Right cardiac atrium (tissue), 5 donors: Measurements from ENCODE around the gene SMPX. TPM values are rescaled to one million over a fixed set of nuclear protein-coding genes. Genes with fewer than 3 reads are reported as not detected.
"Not testable (repeated sequence)": the region's sequence is repeated elsewhere in the genome, so short reads cannot be mapped to it uniquely, and the experiment has no call there.

ENCODE experiments used
- ATAC-seq, 2 donors: fragments of 200-7000 bp; cut with Tn5 transposase; one replicate each; pipeline versions ENCODE4 v1.8.0 to v1.9.1; 2020; ENCODE audit warnings: moderate library complexity in 2 of 2, mild to moderate bottlenecking in 1 of 2
- DNase-seq, 3 donors: peaks; one replicate each; pipeline ENCODE4 v3.0.0-alpha.2; 2020
- H3K27ac ChIP-seq: one replicate; pipeline ENCODE4 v1.5.1; 2013; ENCODE audit warnings: mild to moderate bottlenecking, low read length, control low read depth, moderate library complexity
- H3K27me3 ChIP-seq: one replicate; pipeline ENCODE4 v1.6.1; 2013; ENCODE audit not compliant: control insufficient read depth, insufficient read depth
- H3K4me1 ChIP-seq: one replicate; pipeline ENCODE4 v1.6.1; 2013; ENCODE audit warnings: low read length; ENCODE audit not compliant: control insufficient read depth, insufficient read depth
- H3K4me3 ChIP-seq: one replicate; pipeline ENCODE4 v1.5.1; 2013; ENCODE audit warnings: low read length, control low read depth
- H3K9me3 ChIP-seq: one replicate; pipeline ENCODE4 v1.6.1; 2013; ENCODE audit warnings: low read length; ENCODE audit not compliant: control insufficient read depth
- WGBS: extraction: QIAGEN DNeasy Blood & Tissue Kit; methylation state at CpG from one replicate; pipeline ENCODE4 v1.1.7; 2013; 5-methylcytosine and 5-hydroxymethylcytosine counted together
- intact Hi-C, 4 donors: fragments of 100-400 bp; cut with DNase I; formaldehyde crosslinking; loops; one replicate each; pipeline versions ENCODE4 v1.11.0 to v1.14.0; 2022 to 2023
- polyA plus RNA-seq: library from polyadenylated mRNA; stranded (reverse); fragments of 200-250 nt; gene quantifications from one replicate; pipeline ENCODE4 v1.2.3, GENCODE V29; 2013
- total RNA-seq, 4 donors: library from RNA; stranded (reverse); fragmentation: NEBNext Ultra II Directional; extraction: Animal tissue kit (Norgen Biotek cat#: 25700); gene quantifications; one replicate each; pipeline ENCODE4 v1.2.1, GENCODE V29; 2021
- donor health status: healthy with polysubstance abuse.
- donor health status: DM: no; HTN: yes; CAD: no.
- donor health status: DM: no; HTN: no; CAD: no.
- donor health status: DM: no; HTN: yes; CAD: no; lungs with severe emphysema.
- donor health status: DM: yes; HTN: yes; CAD: no.

SMPX gene
- total and polyA plus RNA-seq, 5 donors = 422 to 714 (median 442) TPM

DNA sequence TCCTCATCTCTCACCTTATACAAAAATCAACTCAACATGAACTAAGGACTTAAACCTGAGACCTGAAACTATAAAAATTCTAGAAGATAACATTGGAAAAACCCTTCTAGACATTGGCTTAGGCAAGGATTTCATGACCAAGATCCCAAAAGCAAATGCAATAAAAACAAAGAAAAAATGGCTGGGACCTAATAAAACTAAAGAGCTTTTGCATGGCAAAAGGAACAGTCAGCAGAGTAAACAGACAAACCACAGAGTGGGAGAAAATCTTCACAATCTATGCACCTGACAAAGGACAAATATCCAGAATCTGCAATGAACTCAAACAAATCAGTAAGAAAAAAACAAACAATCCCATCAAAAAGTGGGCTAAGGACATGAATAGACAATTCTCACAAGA is 17.2 kb upstream of the SMPX start:
- H3K27me3 ChIP-seq, intact Hi-C loops, H3K27ac ChIP-seq, ATAC-seq, H3K4me1 ChIP-seq, H3K4me3 ChIP-seq, H3K9me3 ChIP-seq, DNase-seq: not testable (repeated sequence)

DNA sequence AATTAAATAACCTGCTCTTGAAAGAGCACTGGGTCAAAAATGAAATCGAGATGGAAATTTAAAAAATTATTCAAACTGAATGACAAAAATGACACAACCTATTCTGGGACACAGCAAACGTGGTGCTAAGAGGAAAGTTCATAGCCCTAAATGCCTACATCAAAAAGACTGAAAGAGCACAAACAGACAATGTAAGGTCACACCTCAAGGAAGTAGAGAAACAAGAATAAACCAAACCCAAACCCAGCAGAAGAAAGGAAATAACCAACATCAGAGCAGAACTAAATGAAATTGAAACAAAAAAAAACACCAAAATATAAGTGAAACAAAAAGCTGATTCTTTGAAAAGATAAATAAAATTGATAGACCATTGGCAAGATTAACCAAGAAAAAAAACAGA is 15.1 kb upstream of the SMPX start:
- WGBS = 59% methylated on average over 2 of the region's 2 CpGs
- H3K4me1 ChIP-seq, H3K27ac ChIP-seq, H3K4me3 ChIP-seq, H3K9me3 ChIP-seq, ATAC-seq, DNase-seq, H3K27me3 ChIP-seq, intact Hi-C loops: not testable (repeated sequence)

DNA sequence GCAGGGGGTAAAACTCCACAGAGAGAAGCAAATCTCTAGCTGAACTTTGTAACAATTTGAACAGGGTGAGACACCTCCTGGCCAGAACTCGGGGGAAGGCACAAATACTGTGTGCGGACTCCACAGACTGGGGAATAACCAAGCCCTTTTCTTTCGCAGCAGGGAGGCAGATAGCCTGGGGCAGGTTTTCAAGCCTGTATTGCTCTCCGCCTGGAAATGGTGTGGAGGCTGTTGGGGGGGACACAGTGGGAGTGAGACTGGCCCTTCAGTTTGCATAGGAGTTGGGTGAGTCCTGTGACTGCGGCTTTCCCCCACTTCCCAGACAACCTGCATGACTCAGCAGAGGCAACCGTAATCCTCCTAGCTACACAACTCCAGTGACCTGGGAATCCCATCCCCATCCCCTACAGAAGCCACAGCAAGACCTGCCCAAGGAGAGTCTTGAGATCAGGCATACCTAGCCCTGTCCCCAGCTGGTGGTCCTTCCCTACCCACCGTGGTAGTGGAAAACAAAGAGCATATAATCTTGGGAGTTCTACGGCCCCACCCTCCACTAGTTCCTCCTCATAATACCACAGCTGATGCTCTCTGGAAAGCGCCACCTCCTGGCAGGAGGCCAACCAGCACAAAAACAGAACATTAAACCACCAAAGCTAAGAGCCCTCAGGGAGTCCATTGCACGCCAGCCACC is 12.9 kb upstream of the SMPX start:
- DNase-seq = no peak
- intact Hi-C loops = no loop called here
- Histone ChIP-seq H3K27me3 (no peaks in the 10 kb centered on the region), H3K4me3 (no peak overlapping the region), H3K4me1 (no peaks in the 10 kb centered on the region), H3K27ac (no peak overlapping the region), H3K9me3 (no peaks in the 10 kb centered on the region)
- no peak for ATAC-seq
- WGBS = 84% methylated on average over 10 of the region's 10 CpGs

DNA sequence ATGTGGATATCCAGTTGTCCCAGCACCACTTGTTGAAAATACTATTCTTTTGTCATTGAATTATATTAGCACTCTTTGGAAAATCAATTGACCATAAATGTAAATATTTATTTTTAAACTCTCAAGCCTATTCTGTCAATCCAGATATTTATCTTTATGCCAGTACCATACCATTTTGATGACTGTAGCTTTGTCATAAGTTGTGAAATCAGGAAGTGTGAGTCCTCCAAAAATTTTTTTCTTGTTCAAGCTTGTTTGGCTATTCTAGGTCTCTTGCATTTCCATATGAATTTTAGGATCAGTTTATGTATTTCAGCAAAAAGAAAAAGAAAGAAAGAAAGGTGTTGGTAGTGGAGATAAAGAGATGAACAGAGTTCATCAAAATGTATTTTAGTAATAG is 8.2 kb upstream of the SMPX start:
- no peak for DNase-seq
- H3K9me3 ChIP-seq = no peaks in the 10 kb centered on the region
- H3K4me1 ChIP-seq = no peaks in the 10 kb centered on the region
- H3K27me3 ChIP-seq = no peaks in the 10 kb centered on the region
- no peak overlapping the region for H3K4me3 ChIP-seq
- intact Hi-C loops = no loop called here
- ATAC-seq = no peak
- no peak overlapping the region for H3K27ac ChIP-seq

DNA sequence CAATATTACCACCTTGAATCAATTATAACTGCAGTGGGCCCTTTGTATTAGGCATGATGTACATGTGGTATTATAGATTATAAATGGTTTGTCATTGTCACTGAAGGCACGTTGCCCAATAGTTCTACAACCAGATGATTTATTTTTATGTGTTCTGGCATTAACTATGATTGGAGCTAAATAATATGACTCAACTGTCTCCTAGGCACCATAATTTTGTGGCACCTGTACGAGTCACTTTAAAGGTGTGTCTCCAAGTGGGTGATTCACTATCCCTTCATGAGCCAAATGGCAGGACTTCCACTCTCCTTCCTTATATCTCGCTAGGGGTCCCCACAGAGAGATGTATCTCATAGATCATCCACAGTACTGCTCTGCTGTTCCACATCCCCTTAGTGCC is 6.1 kb upstream of the SMPX start:
- Histone ChIP-seq H3K9me3 (no peaks in the 10 kb centered on the region), H3K4me3 (no peak overlapping the region), H3K4me1 (peaks cover 2% of the 10 kb centered on the region), H3K27ac (no peak overlapping the region), H3K27me3 (no peaks in the 10 kb centered on the region)
- DNase-seq (no peak), ATAC-seq (no peak)
- intact Hi-C loops = no loop called here
- 88% methylated on average over 3 of the region's 3 CpGs for WGBS

DNA sequence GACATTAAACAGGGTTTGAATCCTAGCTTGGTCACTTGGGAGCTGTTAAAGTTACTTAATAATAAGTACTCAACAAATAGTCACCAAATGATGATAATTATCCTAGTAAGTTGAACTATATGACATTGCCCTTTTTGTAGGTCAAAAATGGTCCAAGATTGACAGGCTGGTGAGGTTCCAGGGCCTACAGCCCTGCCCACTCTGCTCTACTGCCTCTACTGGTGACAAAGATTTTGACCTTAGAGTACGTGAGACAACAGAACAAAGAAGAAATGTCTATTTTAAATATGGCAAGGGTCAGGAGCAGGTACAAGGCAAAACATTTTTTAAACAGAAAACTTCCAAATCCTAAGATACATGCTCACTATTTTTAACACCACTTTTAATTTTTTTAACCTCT is 572 bp upstream of the SMPX start:
- peak overlapping the region; percentile 19 for H3K27ac ChIP-seq

DNA sequence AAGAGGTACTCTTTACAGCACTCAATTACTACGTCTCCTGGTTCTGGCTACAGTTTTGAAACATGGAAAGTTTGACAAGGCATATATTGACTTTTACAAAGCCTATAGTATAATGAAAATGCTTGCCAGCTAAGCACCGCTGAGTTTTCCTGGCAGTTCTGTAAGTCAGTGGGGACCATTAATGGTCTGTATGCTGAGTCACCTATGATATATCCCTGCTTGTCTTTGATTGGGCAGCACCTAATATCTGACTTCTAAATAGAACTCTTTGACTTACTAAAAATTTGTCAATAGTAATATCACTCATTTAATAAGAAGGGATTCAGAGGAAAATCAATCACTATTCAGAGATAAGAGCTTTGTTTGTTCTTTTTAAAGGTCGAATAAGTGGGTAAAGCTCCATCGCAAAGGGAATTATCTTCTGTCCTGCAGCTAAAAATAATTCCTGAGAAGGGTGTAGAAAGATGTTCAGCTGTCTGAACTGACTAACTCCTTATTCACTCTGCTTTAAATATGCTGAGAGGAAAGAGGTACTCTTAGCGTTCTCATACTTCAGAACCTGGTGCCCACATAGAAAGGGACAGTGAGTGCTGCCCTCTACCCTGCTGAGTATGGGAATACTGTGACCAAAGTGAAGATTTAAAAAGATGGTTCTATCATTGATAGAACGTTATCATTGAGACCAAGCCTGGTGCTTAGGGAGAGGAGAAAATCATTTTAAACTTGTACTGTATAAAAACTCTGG is 959 bp downstream of the SMPX start:
- H3K27ac ChIP-seq = peak overlapping the region; percentile 78
- intact Hi-C loops = loop anchor here in 1 of 4 donors (10.0 kb wide), 1 partner anchor 78 kb away; the partner anchor contains the start of gene MBTPS2
- peak overlapping the region; percentile 56 for H3K4me3 ChIP-seq
- H3K4me1 ChIP-seq = peaks cover 2% of the 10 kb centered on the region
- DNase-seq (no peak), ATAC-seq (peak; percentile 81 to 87)
- 46% methylated on average over 6 of the region's 6 CpGs for WGBS
- no peaks in the 10 kb centered on the region for H3K27me3 ChIP-seq
- no peaks in the 10 kb centered on the region for H3K9me3 ChIP-seq

More for the DNA sequence above, 572 bp upstream of the SMPX start:
- WGBS = 46% methylated on average over 1 of the region's 1 CpG
- DNase-seq = no peak
- Histone ChIP-seq H3K9me3 (no peaks in the 10 kb centered on the region), H3K4me1 (peaks cover 2% of the 10 kb centered on the region), H3K4me3 (no peak overlapping the region), H3K27me3 (no peaks in the 10 kb centered on the region)
- ATAC-seq = peak in 1 of 2 donors; percentile 20
- intact Hi-C loops = loop anchor here in 1 of 4 donors (10.0 kb wide), 1 partner anchor 76 kb away; the partner anchor contains the start of gene MBTPS2

DNA sequence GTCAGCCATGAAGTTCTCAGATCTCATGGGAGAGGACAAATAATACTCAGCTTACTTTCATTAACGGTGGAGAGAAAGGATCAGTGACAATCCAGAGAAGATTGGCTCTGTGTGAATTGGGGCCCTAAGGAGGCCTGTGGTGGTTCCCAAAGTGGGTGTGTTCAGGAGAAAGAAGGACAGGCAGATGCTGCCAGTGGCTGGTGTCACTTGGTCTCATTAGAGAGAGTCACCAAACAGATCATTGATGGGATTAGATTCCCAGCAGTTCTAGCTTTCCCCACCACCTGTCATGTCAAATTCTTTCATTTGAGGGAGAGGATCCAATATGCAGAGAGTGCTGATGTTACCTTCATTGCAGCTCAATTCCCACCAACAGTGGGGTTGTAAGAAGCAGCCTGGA is 8.0 kb downstream of the SMPX start:
- intact Hi-C loops = loop anchor here in 1 of 4 donors (10.0 kb wide), 2 partner anchors 85 to 1225 kb away; partner anchors contain the start of gene MBTPS2
- ATAC-seq = no peak

DNA sequence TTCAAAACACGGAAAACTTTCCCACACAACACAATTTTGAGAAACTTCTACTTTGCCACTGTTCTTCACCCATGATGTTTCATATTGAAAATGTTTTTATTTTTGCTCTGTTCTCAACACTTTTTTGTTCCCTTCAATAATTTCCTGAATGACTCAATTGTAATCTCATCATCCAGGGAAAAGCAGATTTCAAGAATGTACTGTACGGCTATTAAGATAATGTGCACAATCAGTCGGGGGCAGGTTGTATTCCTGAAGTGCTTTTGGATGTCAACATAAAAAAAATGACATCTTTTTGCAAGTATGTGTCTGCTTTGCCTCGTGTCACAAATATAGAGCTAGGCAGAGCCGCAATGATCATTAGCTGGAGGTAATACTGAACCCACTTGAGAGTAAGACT is 9.7 kb downstream of the SMPX start:
- WGBS = 20% methylated on average over 5 of the region's 5 CpGs
- no peaks in the 10 kb centered on the region for H3K9me3 ChIP-seq
- H3K27me3 ChIP-seq = no peaks in the 10 kb centered on the region
- DNase-seq = no peak
- H3K27ac ChIP-seq = no peak overlapping the region
- H3K4me3 ChIP-seq = no peak overlapping the region
- H3K4me1 ChIP-seq = no peaks in the 10 kb centered on the region
- intact Hi-C loops = loop anchor here in 1 of 4 donors (10.0 kb wide), 1 partner anchor 1223 kb away; no protein-coding TSS in a partner anchor
- ATAC-seq = no peak

More for the DNA sequence above, 8.0 kb downstream of the SMPX start:
- Histone ChIP-seq H3K4me1 (no peaks in the 10 kb centered on the region), H3K27ac (no peak overlapping the region), H3K9me3 (no peaks in the 10 kb centered on the region), H3K27me3 (no peaks in the 10 kb centered on the region), H3K4me3 (no peak overlapping the region)
- no peak for DNase-seq
- 70% methylated on average over 1 of the region's 1 CpG for WGBS

DNA sequence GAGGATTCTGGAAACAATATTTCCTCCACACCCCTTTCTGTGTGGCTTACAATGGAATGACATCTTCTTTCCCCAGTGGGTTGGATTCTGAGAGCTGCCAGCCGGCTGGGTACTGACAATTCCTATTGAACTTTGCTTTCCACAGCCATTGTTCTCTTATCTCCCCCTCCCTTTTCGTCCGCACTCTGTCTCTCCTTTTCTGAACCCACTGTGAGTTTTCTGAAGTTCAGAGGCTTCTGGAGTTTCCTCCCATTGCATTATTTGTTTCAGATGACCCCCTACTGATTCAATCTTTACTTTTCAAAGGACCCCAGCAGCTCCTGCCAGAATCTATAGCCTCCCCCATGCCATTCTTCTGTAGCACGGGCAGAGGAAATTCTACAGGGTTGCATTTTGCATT is 10.4 kb downstream of the SMPX start:
- Histone ChIP-seq H3K27me3 (no peaks in the 10 kb centered on the region), H3K27ac (no peak overlapping the region), H3K4me3 (no peak overlapping the region), H3K9me3 (no peaks in the 10 kb centered on the region), H3K4me1 (no peaks in the 10 kb centered on the region)
- DNase-seq = peak in 1 of 3 donors; percentile 21
- ATAC-seq = peak in 1 of 2 donors; percentile 82
- WGBS = 15% methylated on average over 4 of the region's 4 CpGs
- intact Hi-C loops = loop anchor here in 1 of 4 donors (10.0 kb wide), 1 partner anchor 1223 kb away; no protein-coding TSS in a partner anchor

DNA sequence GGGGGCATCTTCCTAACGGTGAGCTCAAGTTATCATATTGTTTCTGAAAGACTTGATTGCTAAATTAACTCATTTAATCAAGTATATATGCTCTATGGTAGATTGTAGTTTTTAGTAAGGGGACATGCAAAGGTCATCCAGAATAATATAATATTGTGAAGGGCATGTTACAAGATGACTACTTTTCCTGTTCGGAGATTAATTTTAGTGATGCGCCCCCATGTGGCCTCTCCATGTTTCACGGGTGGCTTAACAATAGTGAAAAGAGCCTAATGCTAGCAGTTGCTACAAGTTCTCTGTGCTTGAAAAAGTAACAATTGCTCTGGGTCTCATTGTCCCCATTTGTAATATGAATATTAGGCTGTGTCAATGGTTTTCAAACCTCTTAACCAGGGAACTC is 12.2 kb downstream of the SMPX start:
- no peak for ATAC-seq
- H3K4me1 ChIP-seq = no peaks in the 10 kb centered on the region

More for the DNA sequence above, 12.2 kb downstream of the SMPX start:
- intact Hi-C loops = loop anchor here in 1 of 4 donors (10.0 kb wide), 1 partner anchor 1221 kb away; no protein-coding TSS in a partner anchor
- peak in 2 of 3 donors; percentile 45 to 64 for DNase-seq
- H3K9me3 ChIP-seq = no peaks in the 10 kb centered on the region
- no peak overlapping the region for H3K27ac ChIP-seq
- no peak overlapping the region for H3K4me3 ChIP-seq
- no peaks in the 10 kb centered on the region for H3K27me3 ChIP-seq
- 34% methylated on average over 4 of the region's 4 CpGs for WGBS
